ENCODE measurements around the gene MOAP1.

DNA sequence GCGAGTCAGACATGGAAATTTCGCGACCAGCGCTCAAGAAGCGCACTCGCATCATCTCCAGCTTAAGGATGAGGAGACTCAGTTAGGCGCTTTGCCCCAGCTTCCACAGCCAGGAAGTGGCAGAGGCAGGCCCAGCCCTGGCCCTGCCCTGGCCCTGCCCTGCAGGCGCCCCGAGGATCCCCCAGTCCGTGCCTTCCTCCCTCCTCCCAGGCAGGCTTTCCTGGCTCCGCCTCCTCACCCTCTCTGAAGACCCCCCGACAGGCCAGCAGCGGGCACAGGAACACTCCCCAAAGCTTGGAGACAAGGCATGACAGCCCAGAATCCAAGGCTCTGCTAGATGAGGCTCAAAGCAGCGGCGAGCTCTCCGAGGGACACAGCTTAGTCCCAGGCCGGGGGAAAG is 47.5 kb upstream of the MOAP1 start:
- TF ChIP-seq, protein P1, sequence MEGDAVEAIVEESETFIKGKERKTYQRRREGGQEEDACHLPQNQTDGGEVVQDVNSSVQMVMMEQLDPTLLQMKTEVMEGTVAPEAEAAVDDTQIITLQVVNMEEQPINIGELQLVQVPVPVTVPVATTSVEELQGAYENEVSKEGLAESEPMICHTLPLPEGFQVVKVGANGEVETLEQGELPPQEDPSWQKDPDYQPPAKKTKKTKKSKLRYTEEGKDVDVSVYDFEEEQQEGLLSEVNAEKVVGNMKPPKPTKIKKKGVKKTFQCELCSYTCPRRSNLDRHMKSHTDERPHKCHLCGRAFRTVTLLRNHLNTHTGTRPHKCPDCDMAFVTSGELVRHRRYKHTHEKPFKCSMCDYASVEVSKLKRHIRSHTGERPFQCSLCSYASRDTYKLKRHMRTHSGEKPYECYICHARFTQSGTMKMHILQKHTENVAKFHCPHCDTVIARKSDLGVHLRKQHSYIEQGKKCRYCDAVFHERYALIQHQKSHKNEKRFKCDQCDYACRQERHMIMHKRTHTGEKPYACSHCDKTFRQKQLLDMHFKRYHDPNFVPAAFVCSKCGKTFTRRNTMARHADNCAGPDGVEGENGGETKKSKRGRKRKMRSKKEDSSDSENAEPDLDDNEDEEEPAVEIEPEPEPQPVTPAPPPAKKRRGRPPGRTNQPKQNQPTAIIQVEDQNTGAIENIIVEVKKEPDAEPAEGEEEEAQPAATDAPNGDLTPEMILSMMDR (conservative IDR thresholded peaks at IDR 0.05; ENCODE audit: low read depth, low read length): no peak
- no peak for TF ChIP-seq EZH2 (IDR thresholded peaks at IDR 0.05; ENCODE audit: borderline replicate concordance, low read depth, low read length, poor library complexity, severe bottlenecking)
